ENCODE results near the gene MEF2C.
A peak's percentile ranks its signal among the peaks of the same experiment; 100 is the strongest.

MEF2C gene

GRCh38 chr5:88719434-88719833 is 163.6 kb downstream of the MEF2C start:
- Histone ChIP-seq H3K9ac (ENCODE audit: low read depth, low read length) (no peak overlapping the region), H3K4me1 (ENCODE audit: insufficient read depth, low read length) (no peaks in the 10 kb centered on the region), H3K9me3 (ENCODE audit: control insufficient read depth, insufficient read depth, low read length) (no peaks in the 10 kb centered on the region), H3K36me3 (ENCODE audit: insufficient read depth, low read length) (no peaks in the 10 kb centered on the region)

DNA sequence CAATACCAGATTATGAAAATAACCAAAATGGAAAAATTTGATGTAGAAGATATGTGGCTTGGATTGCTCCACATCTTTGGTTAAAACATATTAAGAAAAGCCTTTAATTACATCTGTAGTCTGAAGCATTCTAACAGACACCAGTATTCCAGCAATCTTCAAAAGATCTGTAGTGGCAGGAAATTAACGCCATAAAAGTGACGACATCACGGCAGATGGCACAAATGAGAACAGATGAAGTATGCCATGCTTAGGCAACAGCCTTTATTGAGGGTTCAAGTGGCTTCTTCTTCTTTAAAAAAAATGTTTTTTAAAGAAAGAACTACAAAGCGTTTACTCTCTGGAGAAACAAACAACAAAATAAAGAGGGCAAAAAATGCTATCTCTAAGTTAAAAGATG is 164.2 kb downstream of the MEF2C start:
- no peaks in the 10 kb centered on the region for H3K9me3 ChIP-seq (ENCODE audit: control insufficient read depth, insufficient read depth, low read length)
- H3K9ac ChIP-seq (ENCODE audit: low read depth, low read length) = no peak overlapping the region
- H3K36me3 ChIP-seq (ENCODE audit: insufficient read depth, low read length) = no peaks in the 10 kb centered on the region
- H3K4me1 ChIP-seq (ENCODE audit: insufficient read depth, low read length) = no peaks in the 10 kb centered on the region

- Histone ChIP-seq H3K4me1 (ENCODE audit: insufficient read depth, low read length) (no peaks in the 10 kb centered on the region), H3K36me3 (ENCODE audit: insufficient read depth, low read length) (no peaks in the 10 kb centered on the region), H3K9ac (ENCODE audit: low read depth, low read length) (no peak overlapping the region), H3K9me3 (ENCODE audit: control insufficient read depth, insufficient read depth, low read length) (no peaks in the 10 kb centered on the region)
Observed at GRCh38 chr5:88716101-88716500, 166.9 kb downstream of the MEF2C start.

GRCh38 chr5:88715503-88715902 is 167.5 kb downstream of the MEF2C start:
- Histone ChIP-seq H3K9me3 (ENCODE audit: control insufficient read depth, insufficient read depth, low read length) (no peaks in the 10 kb centered on the region), H3K36me3 (ENCODE audit: insufficient read depth, low read length) (no peaks in the 10 kb centered on the region), H3K4me1 (ENCODE audit: insufficient read depth, low read length) (no peaks in the 10 kb centered on the region), H3K9ac (ENCODE audit: low read depth, low read length) (no peak overlapping the region)

DNA sequence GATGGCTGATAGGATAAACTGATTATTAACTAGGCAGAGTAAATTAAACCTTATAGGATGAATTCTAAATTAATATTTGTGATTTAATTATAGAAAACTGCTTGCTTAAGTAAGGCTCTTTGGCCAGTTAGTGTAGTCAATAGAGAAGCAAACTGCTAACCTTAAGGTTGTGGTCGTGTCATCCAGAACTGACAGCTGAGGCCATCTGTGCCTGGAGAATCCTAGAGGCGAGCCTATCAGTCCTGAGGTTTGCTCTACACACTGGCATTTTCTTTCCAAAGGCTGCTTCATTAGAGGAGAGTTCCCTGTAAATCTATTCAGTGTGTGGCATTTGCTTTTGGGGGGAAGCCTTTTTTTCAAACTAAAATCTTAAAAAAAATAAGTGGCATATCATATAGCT is 169.2 kb downstream of the MEF2C start:
- Histone ChIP-seq H3K9ac (ENCODE audit: low read depth, low read length) (no peak overlapping the region), H3K9me3 (ENCODE audit: control insufficient read depth, insufficient read depth, low read length) (no peaks in the 10 kb centered on the region), H3K36me3 (ENCODE audit: insufficient read depth, low read length) (no peaks in the 10 kb centered on the region), H3K4me1 (ENCODE audit: insufficient read depth, low read length) (peaks cover 7% of the 10 kb centered on the region)

- H3K4me1 ChIP-seq (ENCODE audit: insufficient read depth, low read length) = peaks cover 20% of the 10 kb centered on the region
- H3K36me3 ChIP-seq (ENCODE audit: insufficient read depth, low read length) = no peaks in the 10 kb centered on the region
- H3K9me3 ChIP-seq (ENCODE audit: control insufficient read depth, insufficient read depth, low read length) = no peaks in the 10 kb centered on the region
- H3K9ac ChIP-seq (ENCODE audit: low read depth, low read length) = no peak overlapping the region
Observed at GRCh38 chr5:88708682-88709398, 174.1 kb downstream of the MEF2C start.

DNA sequence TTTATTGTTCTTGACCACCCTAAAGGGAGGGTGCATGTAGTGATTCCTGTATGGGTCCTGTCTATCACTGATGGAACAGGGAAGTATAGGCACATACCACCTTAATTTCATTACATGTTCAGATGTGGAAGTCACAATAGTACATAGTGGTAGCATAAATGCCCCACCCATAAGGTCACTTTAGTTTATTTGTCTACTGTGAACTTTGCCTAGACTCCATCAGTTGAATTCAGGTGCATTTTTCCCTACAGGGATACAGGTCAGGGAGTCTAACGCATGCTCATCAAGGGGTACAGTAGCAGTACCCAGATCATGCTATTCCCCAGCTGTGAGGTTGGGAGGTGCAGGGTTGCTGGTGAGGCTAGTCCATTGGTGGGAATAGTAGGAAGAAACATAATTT is 175.0 kb downstream of the MEF2C start:
- Histone ChIP-seq H3K9ac (ENCODE audit: low read depth, low read length) (no peak overlapping the region), H3K9me3 (ENCODE audit: control insufficient read depth, insufficient read depth, low read length) (no peaks in the 10 kb centered on the region), H3K36me3 (ENCODE audit: insufficient read depth, low read length) (no peaks in the 10 kb centered on the region), H3K4me1 (ENCODE audit: insufficient read depth, low read length) (peaks cover 20% of the 10 kb centered on the region)

DNA sequence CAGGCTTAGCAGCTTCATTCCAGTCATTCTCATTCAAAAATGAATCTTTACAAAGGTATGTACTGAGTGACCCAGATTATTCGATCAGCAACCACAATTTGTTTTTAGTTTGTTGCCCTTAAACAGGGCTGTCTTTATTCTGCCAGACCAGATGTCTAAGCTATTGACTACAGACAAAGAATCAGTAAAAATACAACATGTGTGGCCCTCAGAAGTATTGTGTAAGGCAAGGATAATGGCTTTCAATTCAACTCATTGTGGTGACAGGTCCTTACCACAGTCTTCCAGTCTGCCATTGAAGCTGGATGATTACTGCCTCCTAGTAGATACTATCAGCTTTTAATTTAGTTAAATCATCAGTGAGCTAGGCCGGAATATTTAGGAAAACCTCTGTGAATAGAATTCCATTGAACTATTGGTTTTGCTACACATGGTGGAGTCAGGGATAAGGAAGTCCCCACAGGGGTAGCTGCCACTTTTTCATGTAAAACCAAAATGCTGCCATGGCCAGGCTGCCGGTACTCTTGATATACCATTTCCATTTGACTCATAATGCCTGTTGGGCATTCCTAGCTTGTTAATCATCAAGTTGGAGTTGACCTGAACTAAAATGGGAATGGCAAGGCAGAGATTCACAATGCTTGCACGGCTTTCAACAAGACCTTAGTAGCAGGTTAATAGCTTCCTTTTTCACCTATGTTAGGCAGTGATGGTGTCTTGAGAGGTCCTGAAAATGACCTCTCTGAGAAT is 175.6 kb downstream of the MEF2C start:
- Histone ChIP-seq H3K4me1 (ENCODE audit: insufficient read depth, low read length) (peaks cover 23% of the 10 kb centered on the region), H3K9ac (ENCODE audit: low read depth, low read length) (no peak overlapping the region), H3K36me3 (ENCODE audit: insufficient read depth, low read length) (no peaks in the 10 kb centered on the region), H3K9me3 (ENCODE audit: control insufficient read depth, insufficient read depth, low read length) (no peaks in the 10 kb centered on the region)

GRCh38 chr5:88702332-88702731 is 180.7 kb downstream of the MEF2C start:
- no peaks in the 10 kb centered on the region; the same call in 1 of the 2 replicates for H3K9me3 ChIP-seq (ENCODE audit: control insufficient read depth, insufficient read depth, low read length)
- peaks cover 9% of the 10 kb centered on the region; the same call in 1 of the 2 replicates for H3K4me1 ChIP-seq (ENCODE audit: insufficient read depth, low read length)
- no peak overlapping the region for H3K9ac ChIP-seq (ENCODE audit: low read depth, low read length)
- no peaks in the 10 kb centered on the region for H3K36me3 ChIP-seq (ENCODE audit: insufficient read depth, low read length)

DNA sequence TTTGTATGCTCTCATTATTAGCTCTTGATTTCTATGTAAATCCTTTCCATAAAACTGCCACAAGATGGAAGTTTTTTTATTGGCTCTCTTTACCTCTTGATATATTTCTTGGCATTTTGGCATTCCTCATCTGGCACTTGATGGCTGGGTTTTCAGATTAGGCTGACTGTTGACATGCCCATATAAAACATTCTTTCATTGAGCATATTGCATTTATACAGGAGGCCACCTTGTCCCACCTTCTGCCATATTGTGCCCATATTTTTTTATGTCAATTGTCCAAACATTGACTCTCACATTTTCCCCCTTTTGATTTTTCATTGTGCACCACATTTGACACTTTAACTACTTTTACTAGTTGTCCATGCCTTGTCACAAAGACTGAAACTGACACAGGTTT is 182.9 kb downstream of the MEF2C start:
- H3K36me3 ChIP-seq (ENCODE audit: insufficient read depth, low read length) = no peaks in the 10 kb centered on the region
- no peaks in the 10 kb centered on the region; the same call in 1 of the 2 replicates for H3K9me3 ChIP-seq (ENCODE audit: control insufficient read depth, insufficient read depth, low read length)
- H3K9ac ChIP-seq (ENCODE audit: low read depth, low read length) = no peak overlapping the region
- peaks cover 21% of the 10 kb centered on the region for H3K4me1 ChIP-seq (ENCODE audit: insufficient read depth, low read length)

DNA sequence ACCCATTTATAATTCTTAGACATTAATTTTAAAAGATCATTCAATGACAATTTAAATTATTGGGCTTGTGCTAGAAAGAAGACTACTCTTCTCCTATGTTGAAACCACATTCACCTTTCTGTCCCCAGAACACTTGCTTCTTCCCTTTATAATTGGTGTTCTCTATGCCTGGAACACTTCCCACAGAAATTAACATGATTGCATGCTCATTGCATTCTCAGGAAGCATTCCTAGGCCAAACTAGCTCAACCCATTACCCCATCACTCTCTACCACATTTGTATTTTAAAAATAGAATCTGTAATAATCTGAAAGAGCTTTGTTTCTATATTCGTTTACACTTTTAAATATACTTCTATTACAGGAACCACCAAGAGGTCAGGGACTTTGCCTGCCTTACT is 184.7 kb downstream of the MEF2C start:
- no peaks in the 10 kb centered on the region; the same call in 1 of the 2 replicates for H3K9me3 ChIP-seq (ENCODE audit: control insufficient read depth, insufficient read depth, low read length)
- no peak overlapping the region for H3K9ac ChIP-seq (ENCODE audit: low read depth, low read length)
- H3K4me1 ChIP-seq (ENCODE audit: insufficient read depth, low read length) = peaks cover 24% of the 10 kb centered on the region
- no peaks in the 10 kb centered on the region for H3K36me3 ChIP-seq (ENCODE audit: insufficient read depth, low read length)

DNA sequence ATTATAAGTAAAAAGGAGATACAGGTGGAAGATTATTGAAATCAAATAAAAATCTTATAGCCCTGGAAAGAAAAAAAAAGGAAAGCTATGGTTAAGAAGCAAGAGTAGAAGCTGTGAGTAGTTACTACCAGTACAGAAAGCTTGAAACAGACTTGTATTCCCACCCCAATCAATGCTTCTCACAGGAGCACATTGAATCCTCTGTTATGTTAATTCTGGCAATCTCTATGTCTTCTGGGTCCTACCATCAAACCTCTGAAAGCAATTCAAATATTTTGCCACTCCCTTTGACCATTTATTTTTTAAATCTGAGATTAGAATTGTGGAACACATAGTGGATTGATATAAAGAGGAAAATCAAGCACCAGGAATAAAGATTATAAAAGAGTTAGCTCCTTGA is 186.5 kb downstream of the MEF2C start:
- H3K36me3 ChIP-seq (ENCODE audit: insufficient read depth, low read length) = no peaks in the 10 kb centered on the region

DNA sequence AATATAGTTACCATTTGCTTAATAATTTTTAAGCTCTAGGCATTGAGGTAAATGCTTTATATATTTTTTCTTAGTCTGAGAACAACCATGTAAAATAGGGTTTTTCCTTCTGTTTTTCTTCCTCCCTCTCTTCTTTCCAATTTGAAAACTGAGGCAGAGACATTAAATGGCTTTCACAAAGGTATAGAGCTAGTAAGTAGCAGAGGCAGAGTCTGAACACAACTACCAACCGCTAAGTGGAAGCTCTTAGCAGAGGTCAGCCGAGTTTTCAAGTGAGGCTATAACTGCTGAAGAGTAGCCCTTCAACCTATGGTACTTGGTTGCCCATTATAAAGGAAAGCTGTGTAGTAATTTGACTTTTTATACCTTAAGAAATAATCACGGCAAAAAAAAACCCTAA is 187.1 kb downstream of the MEF2C start:
- peaks cover 18% of the 10 kb centered on the region for H3K4me1 ChIP-seq (ENCODE audit: insufficient read depth, low read length)
- no peaks in the 10 kb centered on the region for H3K36me3 ChIP-seq (ENCODE audit: insufficient read depth, low read length)
- H3K9me3 ChIP-seq (ENCODE audit: control insufficient read depth, insufficient read depth, low read length) = no peaks in the 10 kb centered on the region
- H3K9ac ChIP-seq (ENCODE audit: low read depth, low read length) = no peak overlapping the region

More for the DNA sequence above, 186.5 kb downstream of the MEF2C start:
- no peaks in the 10 kb centered on the region; the same call in 1 of the 2 replicates for H3K9me3 ChIP-seq (ENCODE audit: control insufficient read depth, insufficient read depth, low read length)
- H3K9ac ChIP-seq (ENCODE audit: low read depth, low read length) = no peak overlapping the region
- H3K4me1 ChIP-seq (ENCODE audit: insufficient read depth, low read length) = peaks cover 18% of the 10 kb centered on the region

- Histone ChIP-seq H3K4me1 (ENCODE audit: insufficient read depth, low read length) (peaks cover 18% of the 10 kb centered on the region), H3K9ac (ENCODE audit: low read depth, low read length) (peak overlapping the region; percentile 8; the same call in 1 of the 2 replicates), H3K36me3 (ENCODE audit: insufficient read depth, low read length) (no peaks in the 10 kb centered on the region), H3K9me3 (ENCODE audit: control insufficient read depth, insufficient read depth, low read length) (no peaks in the 10 kb centered on the region)
Observed at GRCh38 chr5:88695232-88695631, 187.8 kb downstream of the MEF2C start.
